DND-41 (cell line): ENCODE results near the gene ACVR2B.

Source experiments
- ATAC-seq: fragments of 200-7000 bp; cut with Tn5 transposase; 3 replicates; pipeline ENCODE4 v1.9.1; 2021; ENCODE audit warnings: low read depth; ENCODE audit not compliant: insufficient read depth
- DNase-seq: peaks from one replicate; pipeline ENCODE4 v3.0.0-alpha.2; 2020
- H2AFZ ChIP-seq: 2 replicates; pipeline ENCODE4 v1.6.0; 2012; ENCODE audit warnings: low read depth, low read length
- H3K27ac ChIP-seq: 2 replicates; pipeline ENCODE4 v1.5.1; 2012; ENCODE audit warnings: low read length, inconsistent platforms
- H3K27me3 ChIP-seq: fragments of 200-600 bp; sonication (generic); 2 replicates; pipeline ENCODE4 v1.6.0; 2012; ENCODE audit warnings: low read length, mild to moderate bottlenecking, inconsistent platforms; ENCODE audit not compliant: insufficient read depth, poor library complexity
- H3K36me3 ChIP-seq: 2 replicates; pipeline ENCODE4 v1.5.1; 2012; ENCODE audit warnings: low read length, inconsistent platforms; ENCODE audit not compliant: insufficient read depth
- H3K4me1 ChIP-seq: 2 replicates; pipeline ENCODE4 v1.5.1; 2012; ENCODE audit warnings: mild to moderate bottlenecking, low read length; ENCODE audit not compliant: insufficient read depth
- H3K4me2 ChIP-seq: 2 replicates; pipeline ENCODE4 v1.6.0; 2012; ENCODE audit warnings: mild to moderate bottlenecking, moderate library complexity, low read length, inconsistent platforms; ENCODE audit not compliant: insufficient read depth
- H3K4me3 ChIP-seq, 2 experiments: fragments of 200-600 bp in 1 of 2; shearing (Covaris generic) in 1 of 2; 2 replicates each; pipeline ENCODE4 v1.5.1; 2012 to 2016; ENCODE audit warnings: inconsistent platforms in 2 of 2, low read length in 2 of 2, mild to moderate bottlenecking in 2 of 2, low read depth in 1 of 2, moderate library complexity in 1 of 2
- H3K79me2 ChIP-seq: 2 replicates; pipeline ENCODE4 v1.6.0; 2012; ENCODE audit warnings: low read length, inconsistent platforms; ENCODE audit not compliant: insufficient read depth
- H3K9ac ChIP-seq: 2 replicates; pipeline ENCODE4 v1.6.0; 2012; ENCODE audit warnings: low read depth, mild to moderate bottlenecking, inconsistent platforms, low read length, moderate library complexity
- H3K9me3 ChIP-seq: 2 replicates; pipeline ENCODE4 v1.5.1; 2012; ENCODE audit warnings: low read length, moderate library complexity, mild to moderate bottlenecking, inconsistent platforms; ENCODE audit not compliant: insufficient read depth, severe bottlenecking
- H4K20me1 ChIP-seq: 2 replicates; pipeline ENCODE4 v1.6.0; 2012; ENCODE audit warnings: low read length; ENCODE audit not compliant: insufficient read depth
- CTCF ChIP-seq: IDR thresholded peaks from 2 replicates; pipeline ENCODE4 v1.5.1; 2012; ENCODE audit warnings: borderline replicate concordance, low read length, moderate library complexity, mild to moderate bottlenecking; ENCODE audit not compliant: poor library complexity, severe bottlenecking; ENCODE audit errors: extremely low read depth
- EZH2 ChIP-seq: IDR thresholded peaks from 3 replicates; pipeline ENCODE4 v1.6.1; 2012; ENCODE audit warnings: borderline replicate concordance, low read depth, mild to moderate bottlenecking, moderate library complexity, low read length, inconsistent platforms; ENCODE audit not compliant: severe bottlenecking

The ACVR2B gene

GRCh38 chr3:38460377-38461270 lies 6.9 kb downstream of the ACVR2B start:
- Histone ChIP-seq H2AFZ (no peak overlapping the region), H3K27me3 (no peaks in the 10 kb centered on the region), H3K36me3 (peaks cover 7% of the 10 kb centered on the region; the same call in 1 of the 2 replicates), H3K9me3 (peaks cover 6% of the 10 kb centered on the region), H3K27ac (no peak overlapping the region), H3K4me1 (peaks cover 11% of the 10 kb centered on the region), H3K79me2 (peaks cover 95% of the 10 kb centered on the region), H3K4me3 (no peak overlapping the region), H3K9ac (no peak overlapping the region), H3K4me2 (no peak overlapping the region), H4K20me1 (peaks cover 69% of the 10 kb centered on the region)
- ATAC-seq (no peak), DNase-seq (no peak)
- TF ChIP-seq CTCF (no peak), EZH2 (no peak)

- Histone ChIP-seq H3K4me3 (no peak overlapping the region), H3K9ac (no peak overlapping the region), H3K79me2 (peaks cover 90% of the 10 kb centered on the region), H3K4me2 (no peak overlapping the region), H3K27me3 (no peaks in the 10 kb centered on the region), H2AFZ (no peak overlapping the region), H3K36me3 (no peaks in the 10 kb centered on the region), H4K20me1 (peaks cover 19% of the 10 kb centered on the region), H3K4me1 (no peaks in the 10 kb centered on the region), H3K27ac (no peak overlapping the region), H3K9me3 (peaks cover 32% of the 10 kb centered on the region)
- ATAC-seq (no peak), DNase-seq (no peak)
- TF ChIP-seq EZH2 (no peak), CTCF (no peak)
These were observed 12.0 kb downstream of the ACVR2B start for GRCh38 chr3:38465588-38466154.

- Histone ChIP-seq H3K4me1 (no peaks in the 10 kb centered on the region), H3K4me3 (no peak overlapping the region), H3K79me2 (peaks cover 93% of the 10 kb centered on the region), H4K20me1 (peaks cover 27% of the 10 kb centered on the region), H3K4me2 (no peak overlapping the region), H3K36me3 (no peaks in the 10 kb centered on the region), H3K27ac (no peak overlapping the region), H3K9me3 (peaks cover 31% of the 10 kb centered on the region), H2AFZ (no peak overlapping the region), H3K27me3 (no peaks in the 10 kb centered on the region), H3K9ac (no peak overlapping the region)
- TF ChIP-seq EZH2 (no peak), CTCF (no peak)
- ATAC-seq (no peak), DNase-seq (no peak)
These were observed 15.1 kb downstream of the ACVR2B start for GRCh38 chr3:38468765-38469164.
